Smooth muscle cell of the brain vasculature (primary cell): ENCODE measurements around the gene SELP.

Experiments
- DNase-seq: peaks from one replicate; pipeline ENCODE4 v3.0.0-alpha.2; 2012; ENCODE audit warnings: low read depth, low spot score

Gene SELP

GRCh38 chr1:169577981-169578738 is 51.8 kb downstream of the SELP start:
- no peak for DNase-seq

- no peak for DNase-seq
Measured at GRCh38 chr1:169576935-169577331, 53.0 kb downstream of the SELP start.

- DNase-seq: peak; percentile 20
Measured at GRCh38 chr1:169576241-169576934, 53.5 kb downstream of the SELP start.

GRCh38 chr1:169574336-169574735 is 55.6 kb downstream of the SELP start:
- DNase-seq: no peak

GRCh38 chr1:169572187-169572586 is 57.7 kb downstream of the SELP start:
- DNase-seq: no peak

GRCh38 chr1:169571450-169571849 is 58.5 kb downstream of the SELP start:
- DNase-seq: no peak

GRCh38 chr1:169570172-169570574 is 59.8 kb downstream of the SELP start:
- DNase-seq: no peak

- no peak for DNase-seq
Measured at GRCh38 chr1:169568497-169568896, 61.4 kb downstream of the SELP start.

- no peak for DNase-seq
Measured at GRCh38 chr1:169565335-169566271, 64.3 kb downstream of the SELP start.

- no peak for DNase-seq
Measured at GRCh38 chr1:169563650-169564049, 66.3 kb downstream of the SELP start.

GRCh38 chr1:169563019-169563615 is 66.8 kb downstream of the SELP start:
- DNase-seq: no peak

GRCh38 chr1:169561692-169562091 is 68.2 kb downstream of the SELP start:
- DNase-seq: no peak

GRCh38 chr1:169557131-169557530 is 72.8 kb downstream of the SELP start:
- DNase-seq: no peak

GRCh38 chr1:169550294-169550693 is 79.6 kb downstream of the SELP start:
- peak; percentile 10 for DNase-seq

GRCh38 chr1:169548282-169548681 is 81.6 kb downstream of the SELP start:
- no peak for DNase-seq

GRCh38 chr1:169546087-169546995 is 83.6 kb downstream of the SELP start:
- DNase-seq: peak; percentile 41

- no peak for DNase-seq
Measured at GRCh38 chr1:169545472-169545871, 84.5 kb downstream of the SELP start.

GRCh38 chr1:169538998-169539871 is 90.7 kb downstream of the SELP start:
- no peak for DNase-seq
